Chondrocyte (in vitro differentiated cells): ENCODE data around the gene TCF7L2. TPM values are rescaled to one million over a fixed set of nuclear protein-coding genes. Genes with fewer than 3 reads are reported as not detected.

Source experiments
- DNase-seq: peaks from one replicate; pipeline ENCODE4 v3.0.0; 2021; ENCODE audit warnings: mixed read lengths, low spot score
- H3K27ac Mint-ChIP-seq: one replicate; pipeline ENCODE4 v1.8.0; 2021; ENCODE audit warnings: mild to moderate bottlenecking, moderate library complexity, mixed read lengths; ENCODE audit not compliant: unreplicated experiment
- H3K27me3 Mint-ChIP-seq: 2 replicates; pipeline ENCODE4 v1.8.0; 2021; ENCODE audit warnings: low read depth, mixed read lengths
- H3K36me3 Mint-ChIP-seq: 2 replicates; pipeline ENCODE4 v1.8.0; 2021; ENCODE audit warnings: low read depth, mixed read lengths
- H3K4me1 Mint-ChIP-seq: 2 replicates; pipeline ENCODE4 v1.8.0; 2021; ENCODE audit warnings: low read depth, mild to moderate bottlenecking, mixed read lengths
- H3K4me3 Mint-ChIP-seq: one replicate; pipeline ENCODE4 v1.8.0; 2021; ENCODE audit warnings: mild to moderate bottlenecking, moderate library complexity, mixed read lengths; ENCODE audit not compliant: unreplicated experiment
- H3K9me3 Mint-ChIP-seq: 2 replicates; pipeline ENCODE4 v1.8.0; 2021; ENCODE audit warnings: low read depth, mixed read lengths
- CTCF ChIP-seq: fragments of 200-600 bp; sonication (generic); IDR thresholded peaks from 2 replicates; pipeline ENCODE4 v1.5.0; 2021; ENCODE audit warnings: antibody characterized with exemption, mild to moderate bottlenecking, moderate library complexity
- total RNA-seq: library from RNA; stranded (reverse); gene quantifications from 3 replicates; pipeline ENCODE4 v1.2.1, GENCODE V29; 2021

Gene TCF7L2
- total RNA-seq, 1 donor from 2014 or later, result 30.9 TPM

- Mint-ChIP-seq H3K4me1 (peaks cover 7% of the 10 kb centered on the region), H3K9me3 (no peaks in the 10 kb centered on the region), H3K27me3 (no peaks in the 10 kb centered on the region), H3K27ac (no peak overlapping the region), H3K36me3 (no peaks in the 10 kb centered on the region), H3K4me3 (no peak overlapping the region)
- TF ChIP-seq CTCF, result no peak
- DNase-seq, result no peak
Observed at GRCh38 chr10:113175756-113176651, 226.0 kb downstream of the TCF7L2 start.

- no peak for DNase-seq
- Mint-ChIP-seq H3K4me3 (no peak overlapping the region), H3K27ac (no peak overlapping the region), H3K27me3 (no peaks in the 10 kb centered on the region), H3K36me3 (no peaks in the 10 kb centered on the region), H3K4me1 (peaks cover 7% of the 10 kb centered on the region), H3K9me3 (no peaks in the 10 kb centered on the region)
- no peak for TF ChIP-seq CTCF
Observed at GRCh38 chr10:113176652-113177155, 226.7 kb downstream of the TCF7L2 start.

GRCh38 chr10:113177156-113177935, 227.3 kb downstream of the TCF7L2 start:
- no peak for DNase-seq
- Mint-ChIP-seq H3K4me1 (peaks cover 7% of the 10 kb centered on the region), H3K4me3 (no peak overlapping the region), H3K27me3 (no peaks in the 10 kb centered on the region), H3K36me3 (no peaks in the 10 kb centered on the region), H3K27ac (no peak overlapping the region), H3K9me3 (no peaks in the 10 kb centered on the region)
- TF ChIP-seq CTCF, result no peak

- Mint-ChIP-seq H3K9me3 (no peaks in the 10 kb centered on the region), H3K4me1 (peaks cover 7% of the 10 kb centered on the region), H3K27me3 (no peaks in the 10 kb centered on the region), H3K36me3 (no peaks in the 10 kb centered on the region), H3K4me3 (no peak overlapping the region), H3K27ac (no peak overlapping the region)
- DNase-seq, result no peak
- no peak for TF ChIP-seq CTCF
Observed at GRCh38 chr10:113177936-113178335, 227.9 kb downstream of the TCF7L2 start.

- no peak overlapping the region for H3K4me3 Mint-ChIP-seq
- no peak overlapping the region for H3K27ac Mint-ChIP-seq
Observed at GRCh38 chr10:113178771-113179170, 228.7 kb downstream of the TCF7L2 start.

More at GRCh38 chr10:113178771-113179170, 228.7 kb downstream of the TCF7L2 start:
- no peak for DNase-seq
- no peak for TF ChIP-seq CTCF
- Mint-ChIP-seq H3K36me3 (no peaks in the 10 kb centered on the region), H3K9me3 (no peaks in the 10 kb centered on the region), H3K4me1 (peaks cover 7% of the 10 kb centered on the region), H3K27me3 (no peaks in the 10 kb centered on the region)
